H54 (cell line): ENCODE data around the gene GRID1.
"Not testable (repeated sequence)": the region's sequence is repeated elsewhere in the genome, so short reads cannot be mapped to it uniquely, and the experiment has no call there.

Experiments
- DNase-seq: peaks from one replicate; pipeline ENCODE4 v3.0.0; 2011; ENCODE audit warnings: low spot score, mixed read lengths; ENCODE audit not compliant: insufficient read length
- FAIRE-seq: peaks from 3 replicates; lab custom pipeline; 2011; peaks lifted over from hg19 to GRCh38; lab: Jason Lieb, UNC
- POLR2A ChIP-seq: IDR thresholded peaks from 2 replicates; pipeline ENCODE4 v1.6.1; 2011; ENCODE audit warnings: low read depth, mild to moderate bottlenecking, low read length

GRID1 gene

DNA sequence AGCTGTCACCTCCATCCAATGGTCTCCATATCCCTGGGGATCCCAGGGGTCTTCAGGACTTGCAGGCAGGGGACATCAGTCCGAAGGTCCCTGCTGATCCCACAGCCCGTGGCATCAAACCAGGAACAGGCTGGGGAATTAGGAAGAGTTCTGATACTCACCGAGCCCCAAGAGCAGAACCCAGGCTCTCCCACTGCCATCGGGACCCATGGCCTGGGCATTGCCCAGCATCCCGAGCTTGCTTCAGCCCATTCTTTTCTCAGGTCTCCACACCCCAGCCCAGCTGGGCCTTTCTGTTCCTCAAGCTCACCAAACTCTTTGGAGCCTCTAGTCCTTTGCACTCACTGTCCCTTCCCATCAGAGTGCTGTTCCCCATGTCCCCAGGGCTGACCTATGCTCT, 280.9 kb downstream of the GRID1 start:
- no peak for FAIRE-seq
- no peak for TF ChIP-seq POLR2A
- no peak for DNase-seq

DNA sequence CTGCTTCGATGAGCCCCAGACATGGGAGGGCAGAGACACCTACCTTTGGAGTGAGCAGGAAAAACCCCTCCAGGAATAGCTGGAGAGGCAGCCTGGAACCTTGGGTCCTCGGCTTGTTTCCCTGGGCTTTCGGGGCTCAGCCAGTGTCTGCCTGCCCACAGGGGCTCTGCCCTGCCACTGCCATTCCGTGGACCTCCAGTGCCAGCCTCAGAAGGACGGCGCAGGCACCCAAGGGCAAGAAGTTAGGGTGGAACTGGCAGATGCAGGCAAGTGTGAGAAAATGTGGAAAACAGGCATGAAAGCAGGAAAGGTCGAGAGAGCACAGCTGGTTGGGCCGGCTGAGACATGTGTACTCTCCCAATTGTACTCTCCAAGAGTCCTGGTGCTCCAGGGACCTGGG, 281.5 kb downstream of the GRID1 start:
- no peak for TF ChIP-seq POLR2A
- no peak for FAIRE-seq
- no peak for DNase-seq

DNA sequence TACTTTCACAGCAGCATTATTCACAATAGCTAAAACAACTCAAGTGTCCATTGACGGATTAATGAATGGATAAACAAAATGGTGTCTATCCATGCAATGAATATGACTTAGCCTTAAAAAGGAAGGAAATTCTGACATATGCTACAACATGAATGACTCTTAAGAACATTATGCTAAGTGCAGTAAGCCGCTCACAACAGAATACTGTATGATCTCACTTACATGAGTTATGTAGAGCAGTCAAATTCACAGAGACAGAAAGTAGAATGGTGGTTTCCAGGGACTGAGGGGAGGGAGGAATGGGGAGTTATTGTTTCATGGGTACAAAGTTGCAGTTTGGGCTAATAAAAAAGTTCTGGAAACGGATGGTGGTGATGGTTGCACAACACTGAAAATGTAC, 282.0 kb downstream of the GRID1 start:
- no peak for FAIRE-seq
- no peak for DNase-seq
- TF ChIP-seq POLR2A: no peak

DNA sequence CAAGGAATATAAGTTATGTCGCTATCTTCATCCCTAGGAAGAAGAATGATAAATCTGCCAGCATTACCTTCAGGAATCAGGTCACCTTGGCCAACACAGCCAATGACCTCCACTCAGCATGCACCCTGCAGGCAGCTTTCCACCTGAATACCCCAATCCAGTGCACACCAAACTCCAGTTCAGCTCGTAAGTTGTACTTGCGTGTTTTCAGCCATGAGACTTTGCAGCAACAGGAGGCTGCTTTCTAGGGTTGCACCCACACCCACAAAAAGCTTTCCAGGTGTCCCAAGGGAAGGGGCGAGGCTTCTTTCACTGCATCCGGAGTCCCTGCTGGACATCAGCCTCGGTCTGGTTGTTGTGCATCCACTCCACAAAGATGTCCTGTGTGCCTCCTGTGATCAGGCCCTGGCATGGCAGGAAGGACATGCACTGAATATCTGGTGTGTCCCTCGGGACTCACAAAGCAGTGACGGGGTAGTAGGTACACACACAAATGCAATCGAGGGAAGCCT, 282.9 kb downstream of the GRID1 start:
- FAIRE-seq: no peak
- no peak for DNase-seq
- TF ChIP-seq POLR2A: no peak

DNA sequence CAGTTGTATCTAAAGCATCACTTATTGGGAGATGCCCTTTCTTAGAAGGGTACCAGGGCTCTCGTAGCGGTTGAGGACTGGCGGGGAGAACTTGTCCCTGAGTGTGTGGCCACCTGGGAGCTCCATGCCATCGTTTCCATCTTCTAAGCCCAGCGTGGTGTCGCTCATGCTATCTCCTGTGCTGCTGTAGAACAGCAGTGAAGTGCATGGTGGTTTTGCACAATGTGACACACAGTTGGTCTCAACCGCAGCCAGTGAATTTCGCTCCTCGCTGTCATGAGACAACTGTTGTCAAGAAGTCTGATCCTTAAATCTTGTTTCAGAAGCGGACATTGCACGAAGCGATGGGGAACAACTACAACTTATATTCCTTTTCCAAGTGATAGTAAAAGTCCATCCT, 283.4 kb downstream of the GRID1 start:
- DNase-seq: no peak
- FAIRE-seq: no peak
- TF ChIP-seq POLR2A: no peak

DNA sequence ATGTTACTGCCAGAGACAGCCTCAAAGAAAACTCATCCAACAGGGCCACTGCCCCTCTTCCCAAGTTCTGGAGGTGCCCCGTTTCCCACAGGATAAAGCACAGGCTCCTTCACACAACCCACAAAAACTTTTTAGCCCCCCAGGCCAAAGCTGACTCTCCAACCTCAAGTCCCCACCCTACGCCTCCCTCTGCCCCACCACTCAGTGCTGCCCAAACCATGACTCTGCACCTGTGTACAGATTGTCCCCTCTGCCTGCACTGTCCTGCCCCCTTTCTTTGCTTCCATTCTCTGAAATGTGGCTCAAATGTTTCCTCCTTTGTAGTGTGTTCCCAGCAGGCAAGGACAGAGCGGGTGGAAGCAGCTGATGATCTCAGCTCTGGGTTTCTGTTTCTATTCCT, 284.0 kb downstream of the GRID1 start:
- FAIRE-seq (no peak), DNase-seq (no peak)
- TF ChIP-seq POLR2A: no peak

DNA sequence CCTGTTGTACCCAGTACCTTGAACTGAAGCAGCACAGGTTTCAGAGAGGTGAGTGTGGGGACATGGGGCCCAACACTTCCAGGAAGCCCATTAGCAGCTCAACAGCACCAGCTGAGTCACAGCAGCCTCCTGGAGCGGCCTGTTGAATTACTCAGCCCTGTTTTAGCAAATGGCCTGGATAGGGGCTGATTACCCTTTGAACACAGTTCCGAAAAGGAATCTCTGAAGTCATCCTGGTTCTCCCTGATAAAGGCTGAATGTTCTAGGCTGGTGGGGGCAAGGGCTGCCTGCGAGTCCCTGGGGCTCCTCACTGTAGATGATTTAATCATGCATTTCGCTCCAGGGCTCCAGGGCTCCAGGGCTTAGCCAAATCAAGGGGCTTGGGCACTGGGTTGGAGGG, 287.5 kb downstream of the GRID1 start:
- DNase-seq: peak; percentile 47
- TF ChIP-seq POLR2A: no peak
- no peak for FAIRE-seq

DNA sequence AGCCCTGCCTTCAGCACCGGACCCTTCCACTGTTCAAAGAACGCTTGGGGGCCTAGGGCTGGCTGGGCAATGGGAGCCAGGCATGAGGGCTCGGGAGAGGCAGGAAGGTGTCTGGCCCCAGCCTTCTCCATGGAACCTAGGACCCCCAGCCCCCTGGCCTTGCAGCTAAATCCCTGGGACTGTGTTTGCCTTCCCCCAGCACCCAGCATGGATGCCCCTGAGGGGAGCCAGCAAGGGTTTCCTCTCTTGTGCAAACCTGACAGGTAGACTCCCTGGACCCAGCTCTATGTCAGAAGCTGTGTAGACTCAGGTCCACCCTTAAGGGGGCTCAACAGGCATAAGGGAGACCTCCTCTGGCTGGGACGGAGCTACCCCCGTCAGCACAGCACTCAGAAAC, 288.0 kb downstream of the GRID1 start:
- DNase-seq (no peak), FAIRE-seq (no peak)
- TF ChIP-seq POLR2A: no peak

DNA sequence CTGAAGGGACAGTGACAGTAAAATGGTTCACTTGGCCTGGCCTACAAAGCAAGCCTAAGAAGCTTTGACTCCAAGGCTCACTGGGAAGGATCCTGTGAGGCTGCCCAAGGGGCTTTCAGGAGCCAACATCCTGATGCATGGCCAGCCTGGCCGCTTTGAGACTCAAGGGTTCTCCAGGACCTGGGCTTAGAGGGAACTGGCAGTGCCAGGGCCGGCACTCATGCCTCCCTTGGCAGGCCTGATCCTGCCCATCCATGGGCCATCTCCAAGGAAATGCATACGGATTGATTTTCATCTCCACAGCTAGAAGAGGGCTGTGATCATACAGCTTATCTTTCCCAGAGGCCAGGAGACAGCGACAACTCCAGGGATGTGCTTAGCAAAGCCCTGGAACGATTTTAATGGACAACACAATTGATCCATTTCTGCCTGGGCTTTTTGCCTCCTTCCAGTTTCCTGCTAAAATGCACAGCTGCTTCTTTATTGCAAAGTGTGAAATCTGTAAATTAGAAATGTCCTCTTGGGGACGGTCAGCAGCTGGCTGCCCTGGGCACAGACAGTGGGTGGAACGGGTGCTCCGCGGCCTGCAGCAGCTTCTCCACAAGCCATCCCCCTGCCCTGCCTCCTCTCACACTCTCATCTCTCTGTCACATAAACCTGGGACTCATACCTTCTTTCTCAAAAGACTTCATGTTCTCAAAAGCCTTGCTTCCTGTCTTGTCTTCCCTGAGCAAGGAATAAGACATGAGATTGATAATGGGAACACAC, 288.5 kb downstream of the GRID1 start:
- DNase-seq: no peak
- TF ChIP-seq POLR2A: no peak
- FAIRE-seq: no peak

DNA sequence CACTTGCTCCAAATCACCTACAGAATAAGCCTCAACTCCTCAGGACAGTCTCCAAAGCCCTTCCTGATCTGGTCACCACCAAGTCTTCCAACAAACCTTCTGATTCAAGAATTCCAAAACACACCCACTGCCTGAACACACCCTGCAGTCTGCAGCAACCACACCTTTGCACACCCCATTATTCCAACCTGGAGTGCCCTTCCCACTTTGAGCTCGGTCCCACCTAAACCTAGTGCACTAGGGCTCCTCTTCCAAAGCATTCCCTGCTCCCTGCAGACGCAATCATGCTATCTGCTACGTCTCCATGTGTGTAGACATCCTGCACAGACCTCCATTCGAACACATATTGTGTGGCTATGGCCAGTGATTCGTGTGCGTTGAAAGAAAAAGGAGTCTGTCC, 289.3 kb downstream of the GRID1 start:
- DNase-seq (no peak), FAIRE-seq (no peak)
- TF ChIP-seq POLR2A: no peak

DNA sequence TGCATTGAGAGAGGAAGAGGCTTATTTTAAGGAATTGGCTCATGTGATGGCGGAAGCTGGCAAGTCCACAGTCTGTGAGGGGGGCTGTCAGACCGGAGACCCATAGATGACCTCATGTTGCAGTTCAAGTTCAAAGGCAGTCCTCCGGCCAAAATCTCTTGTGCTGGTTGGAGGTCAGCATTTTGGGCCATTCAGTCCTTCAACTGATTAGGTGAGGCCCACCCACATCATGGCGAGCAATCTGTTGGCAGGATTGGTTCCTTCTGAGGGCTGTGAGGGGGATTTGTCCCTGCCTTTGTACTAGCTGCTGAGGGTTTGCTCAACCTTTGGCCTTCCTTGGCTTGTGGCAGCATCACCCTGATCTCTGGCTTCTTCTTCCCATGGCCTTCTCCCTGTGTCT, 290.1 kb downstream of the GRID1 start:
- DNase-seq, FAIRE-seq: not testable (repeated sequence)

DNA sequence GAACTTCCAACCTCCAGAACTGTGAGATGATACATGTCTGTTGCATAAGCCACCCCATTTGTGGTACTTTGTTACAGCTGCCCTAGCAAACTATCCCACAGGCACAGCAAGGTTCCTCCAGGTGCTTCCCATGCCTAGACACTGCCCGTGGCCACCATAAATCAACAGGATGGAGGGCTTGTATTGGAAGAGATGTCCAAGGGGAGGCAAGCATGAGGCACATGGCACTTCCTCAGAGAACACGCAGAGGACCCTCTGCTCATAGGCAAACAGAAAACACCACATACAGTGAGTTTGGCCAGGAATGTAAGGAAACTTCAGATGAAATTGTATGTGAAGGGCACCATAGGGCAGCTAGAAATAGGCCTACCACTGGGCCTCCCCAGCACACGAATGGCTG, 291.1 kb downstream of the GRID1 start:
- no peak for TF ChIP-seq POLR2A
- DNase-seq (no peak), FAIRE-seq (no peak)

DNA sequence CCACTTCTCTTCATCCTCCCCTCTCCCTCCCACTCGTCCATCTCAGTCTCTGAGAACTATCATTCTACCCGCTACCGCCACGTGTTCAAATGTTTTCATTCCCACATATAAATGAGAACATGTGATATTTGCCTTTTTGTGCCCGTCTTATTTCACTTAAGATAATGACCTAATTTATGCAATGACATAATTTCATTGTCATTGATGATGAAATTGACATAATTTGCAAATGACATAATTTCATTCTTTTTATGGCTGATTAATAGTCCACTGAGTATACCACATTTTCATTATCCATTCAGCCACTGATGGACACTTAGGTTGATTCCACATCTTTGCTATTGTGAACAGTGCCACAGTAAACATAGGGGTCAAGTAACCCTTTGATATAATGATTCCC, 292.3 kb downstream of the GRID1 start:
- no peak for FAIRE-seq
- no peak for TF ChIP-seq POLR2A
- no peak for DNase-seq

DNA sequence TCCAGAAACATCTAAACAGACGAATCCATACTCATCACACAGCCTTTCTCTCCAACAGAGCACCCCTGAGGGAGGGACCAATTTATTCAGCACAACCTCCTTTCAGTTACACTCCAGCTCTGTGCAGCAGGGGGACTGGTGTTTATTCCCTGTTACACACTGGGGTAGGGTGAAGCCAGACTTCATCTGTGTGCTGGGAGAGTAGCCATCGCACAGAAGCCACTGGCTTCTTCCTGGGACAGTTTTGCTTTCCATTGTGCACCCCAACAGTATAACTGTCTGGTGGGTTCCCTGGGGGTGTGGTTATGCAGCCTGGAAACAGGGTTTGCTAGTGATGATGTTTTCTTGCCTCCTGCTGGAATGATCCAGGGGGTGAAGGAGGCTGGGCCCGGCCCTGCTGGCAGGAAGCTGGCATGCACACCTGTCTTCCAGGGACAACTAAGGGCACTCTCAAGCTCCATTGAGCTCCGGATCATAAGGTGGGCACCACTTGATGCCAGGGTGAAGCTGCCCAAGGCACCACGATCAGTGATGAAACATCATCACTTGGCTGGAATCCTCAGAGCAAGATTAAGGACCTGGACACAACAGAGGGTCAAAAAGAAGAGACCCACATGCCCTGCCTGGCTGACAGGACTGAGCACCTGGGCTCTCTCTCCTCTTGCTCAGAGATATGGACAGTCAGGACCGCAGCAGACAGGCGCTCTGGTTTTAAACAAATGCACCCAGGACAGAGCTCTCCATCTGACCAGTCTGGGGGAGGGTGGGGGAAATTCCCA, 293.2 kb downstream of the GRID1 start:
- no peak for DNase-seq
- no peak for TF ChIP-seq POLR2A
- FAIRE-seq: no peak

DNA sequence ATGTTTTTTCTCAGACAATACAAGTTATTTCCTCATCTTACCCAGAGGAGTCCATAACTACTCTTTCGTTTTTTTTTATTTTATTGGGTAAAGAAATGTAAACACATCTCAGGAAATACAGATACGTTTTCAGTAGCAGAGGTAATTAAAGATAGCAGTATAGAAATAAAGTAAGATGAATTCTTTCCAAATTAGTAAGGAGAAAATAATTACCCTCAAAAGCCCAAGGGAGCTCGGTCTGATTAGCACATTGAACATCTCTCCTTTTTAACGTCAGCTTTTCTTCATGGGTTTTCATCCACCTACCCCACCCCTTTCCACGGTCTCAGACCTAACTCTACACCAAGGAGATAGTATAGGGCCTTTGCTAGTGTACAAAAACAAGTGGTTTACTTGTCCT, 294.2 kb downstream of the GRID1 start:
- DNase-seq: no peak
- no peak for FAIRE-seq
- TF ChIP-seq POLR2A: no peak
